GM18907 (cell line): ENCODE data around the gene H19.

Experiments
- ATAC-seq: cut with Tn5 transposase; IDR thresholded peaks from one replicate; pipeline ENCODE4 v1.9.1; 2021; ENCODE audit warnings: mild to moderate bottlenecking, moderate library complexity; ENCODE audit not compliant: unreplicated experiment

The H19 gene

GRCh38 chr11:1997755-1998154, at the start of gene H19:
Gene H19 (minus strand): TSS chr11:1997842.
- no peak for ATAC-seq

- ATAC-seq: no peak
These were observed 44.3 kb upstream of the H19 start for GRCh38 chr11:2041963-2042362.

GRCh38 chr11:2041153-2041552, 43.5 kb upstream of the H19 start:
- ATAC-seq: no peak

- ATAC-seq: no peak
These were observed 41.6 kb upstream of the H19 start for GRCh38 chr11:2039198-2039759.

- ATAC-seq: no peak
These were observed 39.3 kb upstream of the H19 start for GRCh38 chr11:2036863-2037486.

- no peak for ATAC-seq
These were observed 37.7 kb upstream of the H19 start for GRCh38 chr11:2035382-2035781.

GRCh38 chr11:2031058-2031457, 33.4 kb upstream of the H19 start:
- no peak for ATAC-seq

- ATAC-seq: no peak
These were observed 30.1 kb upstream of the H19 start for GRCh38 chr11:2027708-2028107.

GRCh38 chr11:2015025-2015424, 17.4 kb upstream of the H19 start:
- ATAC-seq: no peak

GRCh38 chr11:2012440-2012839, 14.8 kb upstream of the H19 start:
- ATAC-seq: no peak

- ATAC-seq: no peak
These were observed 6.8 kb upstream of the H19 start for GRCh38 chr11:2004466-2004865.

GRCh38 chr11:2002807-2003206, 5.2 kb upstream of the H19 start:
- no peak for ATAC-seq

GRCh38 chr11:2002042-2002776, 4.6 kb upstream of the H19 start:
- no peak for ATAC-seq

GRCh38 chr11:1998861-1999260, 1.2 kb upstream of the H19 start:
- no peak for ATAC-seq

GRCh38 chr11:1998290-1998689, 648 bp upstream of the H19 start:
- no peak for ATAC-seq

- ATAC-seq: no peak
These were observed 3.5 kb downstream of the H19 start for GRCh38 chr11:1994121-1994520.

- no peak for ATAC-seq
These were observed 5.5 kb downstream of the H19 start for GRCh38 chr11:1992111-1992510.

- no peak for ATAC-seq
These were observed 6.6 kb downstream of the H19 start for GRCh38 chr11:1990872-1991578.

- ATAC-seq: no peak
These were observed 7.7 kb downstream of the H19 start for GRCh38 chr11:1989953-1990352.

- no peak for ATAC-seq
These were observed 8.8 kb downstream of the H19 start for GRCh38 chr11:1988667-1989317.

- ATAC-seq: no peak
These were observed 9.5 kb downstream of the H19 start for GRCh38 chr11:1988174-1988573.
